Activated CD8-positive, alpha-beta memory T cell treated with anti-CD3 and anti-CD28 coated beads, Interleukin-2, amount 50 U/mL, for 24 hours (primary cell): ENCODE results near the gene ILDR1.
"Not testable (repeated sequence)": the region's sequence is repeated elsewhere in the genome, so short reads cannot be mapped to it uniquely, and the experiment has no call there.

Source experiments
- DNase-seq: peaks from one replicate; pipeline ENCODE4 v3.0.0-alpha.2; 2020; ENCODE audit errors: extremely low read depth

Gene ILDR1

DNA sequence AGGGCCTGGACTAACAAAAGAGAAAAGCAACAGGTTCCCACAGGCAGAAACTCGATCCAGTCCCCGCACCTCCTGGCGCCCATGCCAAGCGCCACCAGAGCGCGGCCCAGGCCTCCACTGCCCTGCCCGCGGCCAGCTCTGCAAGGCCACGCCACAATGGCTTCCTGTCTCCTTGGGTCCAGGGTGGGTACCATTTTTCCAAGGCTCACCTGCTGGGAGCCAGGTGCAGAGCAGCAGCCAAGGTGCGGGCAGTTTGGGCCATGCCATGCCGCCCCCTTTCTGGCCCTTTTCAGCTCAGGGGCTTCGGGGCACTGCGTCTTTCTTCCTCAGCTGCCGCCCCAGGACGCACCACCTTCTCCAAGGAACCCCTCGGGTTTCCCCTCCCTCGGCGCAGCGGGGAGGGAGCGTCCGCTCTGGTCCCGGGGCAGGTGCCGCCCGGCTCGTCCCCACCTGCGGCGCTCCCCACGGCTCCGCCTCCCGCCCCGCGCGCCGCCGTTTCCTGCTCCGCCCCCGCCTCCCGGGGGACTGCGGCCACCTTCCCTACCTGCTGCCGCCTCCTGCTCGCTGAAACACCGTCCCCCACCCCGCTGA, at the start of gene ILDR1:
TSS of gene ILDR1 (minus strand) at position 437 of the 591 bp plus-strand sequence. CDS start at position 267, 170 bp downstream.
- no peak for DNase-seq

GRCh38 chr3:122067588-122068240, 45.7 kb upstream of the ILDR1 start:
- no peak for DNase-seq

- DNase-seq: no peak
These were observed 45.1 kb upstream of the ILDR1 start for GRCh38 chr3:122067214-122067550.

DNA sequence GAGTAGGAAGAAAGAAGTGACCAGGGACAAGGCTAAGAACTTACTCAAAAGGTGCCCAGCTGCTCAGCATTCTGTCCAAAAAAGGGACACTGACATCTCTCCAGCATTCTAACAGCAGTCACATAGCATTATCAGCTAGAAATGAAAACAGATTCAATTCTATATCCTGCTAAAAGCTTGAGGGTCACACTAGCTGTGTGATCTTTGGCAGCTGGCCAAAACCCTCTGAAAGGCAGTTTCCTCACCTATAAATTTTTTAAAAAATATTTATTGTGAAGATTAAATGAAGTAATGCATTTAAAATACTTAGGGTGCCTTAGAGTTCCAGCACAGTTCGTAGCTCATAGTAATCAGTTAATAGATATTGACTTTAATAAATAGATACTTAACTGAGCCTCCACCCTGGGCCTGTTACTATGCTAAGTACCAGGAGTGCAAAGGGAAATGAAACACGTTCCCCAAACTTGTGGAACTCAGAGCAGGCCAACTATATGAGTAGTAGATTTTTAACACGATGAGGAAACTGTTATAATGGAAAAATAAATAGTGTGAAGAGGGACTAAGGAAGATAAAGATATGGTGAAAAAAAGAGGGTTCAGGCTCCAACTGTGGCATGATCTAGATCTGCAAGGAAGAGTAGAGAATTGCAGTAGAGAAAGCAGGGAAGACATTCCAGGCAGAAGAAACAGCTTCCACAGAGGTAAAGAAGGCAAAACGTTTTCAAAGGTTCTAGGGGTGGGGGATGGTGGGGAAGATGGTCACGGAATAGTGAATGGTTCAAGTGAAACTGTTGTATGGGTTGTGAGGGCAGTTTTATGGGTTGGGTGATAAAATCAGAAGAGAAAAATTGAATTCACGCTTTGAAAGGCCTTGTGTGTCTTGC, 44.5 kb upstream of the ILDR1 start:
- no peak for DNase-seq

- DNase-seq: no peak
These were observed 42.3 kb upstream of the ILDR1 start for GRCh38 chr3:122064326-122064725.

GRCh38 chr3:122063908-122064307, 41.9 kb upstream of the ILDR1 start:
- no peak for DNase-seq

- no peak for DNase-seq
These were observed 38.1 kb upstream of the ILDR1 start for GRCh38 chr3:122060040-122060698.

GRCh38 chr3:122058294-122058693, 36.2 kb upstream of the ILDR1 start:
- DNase-seq: no peak

DNA sequence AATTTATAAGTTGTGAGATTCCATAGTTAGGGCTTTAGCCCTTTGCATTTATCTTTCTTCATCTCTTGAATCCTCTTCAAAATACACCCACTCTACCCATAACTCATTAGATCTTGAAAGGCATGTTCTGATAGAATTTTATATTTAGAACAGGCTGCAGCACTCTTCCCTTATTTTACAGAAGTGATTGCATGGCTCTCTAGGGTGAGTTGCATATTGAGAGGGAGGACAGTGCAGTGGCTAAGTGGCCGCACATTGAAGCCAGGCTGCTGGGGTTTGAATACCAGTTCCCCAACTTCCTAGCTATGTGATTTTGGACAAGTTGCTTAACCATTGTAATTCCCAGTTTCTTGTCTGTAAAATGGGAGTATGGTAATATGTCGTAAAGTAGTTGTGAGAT, 35.6 kb upstream of the ILDR1 start:
- no peak for DNase-seq

DNA sequence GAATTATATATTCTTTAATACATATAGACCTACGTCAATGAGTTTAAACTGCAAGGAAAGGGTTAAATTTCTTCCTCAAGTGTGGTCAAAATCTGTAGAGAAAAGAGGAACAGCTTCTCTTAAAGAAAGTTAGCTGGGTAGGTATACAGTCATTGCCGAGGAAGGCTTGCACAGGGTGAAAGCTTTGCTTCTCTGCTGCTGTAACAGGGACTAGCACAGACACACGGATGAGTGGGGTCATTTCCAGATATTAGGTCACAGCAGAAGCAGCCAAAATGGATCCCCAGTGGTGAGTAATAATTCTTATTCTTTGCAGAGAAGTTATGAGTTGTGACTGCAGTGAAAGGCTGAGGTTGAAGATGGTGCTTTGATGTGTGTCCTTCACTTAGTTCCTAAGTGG, 33.2 kb upstream of the ILDR1 start, which contains the start of gene CD86:
TSS of gene CD86 (plus strand) at position 148 of the 400 bp plus-strand sequence. CDS start at position 276, 128 bp downstream.
- DNase-seq: no peak

DNA sequence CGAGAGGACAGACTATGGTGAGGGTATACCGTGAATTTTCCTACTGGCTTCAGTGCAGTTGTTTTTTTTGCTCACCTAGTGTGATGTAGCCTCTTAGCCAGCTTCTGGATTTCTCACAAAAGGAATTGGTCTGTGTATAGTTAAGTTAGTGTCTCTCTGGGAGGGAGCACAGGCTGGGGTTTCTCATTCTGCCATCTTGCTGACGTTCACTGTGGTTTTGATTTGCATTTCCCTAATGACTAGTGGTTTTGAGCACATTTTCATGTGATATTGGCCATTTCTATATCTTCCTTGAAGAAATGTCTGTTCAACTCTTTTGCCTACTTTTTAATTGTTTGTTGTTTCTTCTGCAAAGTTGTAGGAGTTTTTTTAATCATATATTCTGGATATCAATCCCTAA, 30.9 kb upstream of the ILDR1 start:
- no peak for DNase-seq

DNA sequence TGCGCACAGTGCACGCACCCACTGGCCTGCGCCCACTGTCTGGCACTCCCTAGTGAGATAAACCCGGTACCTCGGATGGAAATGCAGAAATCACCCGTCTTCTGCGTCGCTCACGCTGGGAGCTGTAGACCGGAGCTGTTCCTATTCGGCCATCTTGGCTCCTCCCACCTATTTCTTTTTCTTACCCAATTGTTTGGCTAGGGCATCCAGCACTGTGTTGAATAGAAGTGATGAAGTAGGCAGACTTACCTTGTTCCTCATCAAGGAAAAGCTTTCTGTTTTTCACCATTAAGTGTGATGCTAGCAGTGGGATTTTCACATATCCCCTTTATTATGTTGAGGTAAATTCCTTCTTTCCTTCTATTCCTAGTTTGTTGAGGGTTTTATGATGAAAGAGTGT, 25.7 kb upstream of the ILDR1 start:
- DNase-seq: not testable (repeated sequence)

DNA sequence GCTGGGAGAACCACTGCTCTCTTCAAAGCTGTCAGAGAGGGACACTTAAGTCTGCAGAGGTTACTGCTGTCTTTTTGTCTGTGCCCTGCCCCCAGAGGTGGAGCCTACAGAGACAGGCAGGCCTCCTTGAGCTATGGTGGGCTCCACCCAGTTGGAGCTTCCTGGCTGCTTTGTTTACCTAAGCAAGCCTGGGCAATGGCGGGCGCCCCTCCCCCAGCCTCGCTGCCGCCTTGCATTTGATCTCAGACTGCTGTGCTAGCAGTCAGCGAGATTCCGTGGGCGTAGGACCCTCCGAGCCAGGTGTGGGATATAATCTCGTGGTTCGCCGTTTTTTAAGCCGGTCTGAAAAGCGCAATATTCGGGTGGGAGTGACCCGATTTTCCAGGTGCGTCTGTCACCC, 25.2 kb upstream of the ILDR1 start:
- not testable (repeated sequence) for DNase-seq

DNA sequence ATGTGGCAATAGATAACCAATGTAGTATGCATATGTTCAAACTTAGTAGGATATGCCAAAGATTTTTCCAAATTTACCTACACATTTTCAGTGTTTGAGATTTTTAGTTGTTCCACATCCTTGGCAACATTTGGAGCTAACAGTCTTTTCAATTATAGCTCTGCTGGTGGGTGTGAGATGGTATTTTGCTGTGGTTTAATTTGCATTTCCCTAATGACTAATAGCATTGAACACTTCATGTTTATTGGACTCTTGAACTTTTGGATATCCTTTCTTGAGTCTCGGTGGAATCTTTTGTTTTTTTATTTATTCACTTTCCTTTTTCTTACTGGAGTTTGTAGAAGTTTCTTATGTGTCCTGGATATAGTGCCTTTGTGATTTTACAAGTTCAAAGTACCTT, 11.0 kb upstream of the ILDR1 start:
- no peak for DNase-seq

GRCh38 chr3:122032531-122032930, 10.5 kb upstream of the ILDR1 start:
- DNase-seq: no peak

DNA sequence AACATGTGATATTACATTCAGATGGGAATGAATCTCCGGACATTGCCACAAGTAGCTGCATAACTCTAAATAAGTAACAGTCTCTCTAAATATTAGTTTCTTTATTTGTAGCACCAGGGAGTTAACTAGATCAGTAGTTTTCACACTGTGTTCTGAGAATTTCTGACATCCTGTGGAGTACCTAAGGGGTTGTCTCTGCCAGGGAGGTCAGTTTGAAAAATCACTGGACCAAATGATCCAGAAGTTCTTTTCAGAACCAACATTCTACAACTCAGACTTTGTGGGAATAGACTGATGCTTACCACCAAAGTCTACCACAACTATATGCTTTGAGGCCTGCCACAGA, 9.0 kb upstream of the ILDR1 start:
- no peak for DNase-seq

DNA sequence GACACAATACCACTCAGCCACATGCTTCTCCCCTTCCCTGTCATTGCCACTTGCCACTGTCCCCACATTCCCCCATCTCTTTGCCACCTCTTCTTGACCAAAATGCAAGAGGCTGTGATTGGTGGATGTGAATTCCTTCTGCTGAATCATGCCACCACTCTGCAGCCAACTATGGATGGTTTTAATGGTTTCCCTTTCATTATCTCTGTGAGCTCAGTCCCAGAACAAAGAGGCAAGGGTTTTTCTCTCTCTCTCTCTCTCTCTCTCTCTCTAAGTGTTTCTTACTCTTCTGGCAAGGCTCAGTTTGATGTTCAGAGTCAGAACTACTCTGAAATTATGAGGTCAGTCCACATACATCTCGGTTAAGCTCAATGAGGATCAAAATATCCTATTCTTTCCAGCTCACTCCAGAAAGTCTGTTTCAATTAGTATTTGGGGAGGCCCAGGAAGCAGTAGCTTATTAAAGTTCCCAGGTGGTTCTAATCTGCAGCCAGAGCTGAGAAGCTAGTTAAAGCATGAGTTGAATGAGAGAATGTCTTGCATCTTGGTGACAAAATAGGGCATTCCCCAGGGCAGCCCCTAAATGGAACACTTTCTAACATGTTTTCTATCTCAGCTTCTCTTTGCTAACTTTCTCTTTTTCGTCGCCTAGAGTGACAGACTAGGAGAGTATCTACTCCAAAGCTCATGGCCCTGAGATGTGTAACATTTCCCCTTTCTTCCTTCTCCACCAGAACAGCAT, 8.5 kb upstream of the ILDR1 start:
- DNase-seq: no peak

GRCh38 chr3:122025296-122025695, 3.2 kb upstream of the ILDR1 start:
- DNase-seq: no peak

DNA sequence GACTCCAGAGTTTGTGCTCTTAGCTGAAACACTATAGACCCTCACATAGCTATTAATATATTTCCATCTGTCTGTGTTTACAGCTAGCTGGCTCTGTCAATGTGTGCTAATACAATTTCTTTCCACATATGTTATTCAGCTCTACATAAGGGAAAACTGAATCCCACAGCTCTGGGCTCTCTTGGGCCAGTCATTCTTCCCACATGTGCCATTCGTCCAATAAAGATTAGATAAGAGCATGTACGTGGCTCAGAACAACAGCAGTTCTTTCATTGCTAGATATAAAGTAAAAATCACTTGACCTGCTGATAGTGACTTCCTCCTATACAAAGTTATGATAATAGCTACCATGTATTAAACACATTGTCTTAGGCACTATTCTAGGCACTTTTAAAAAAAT, 2.8 kb upstream of the ILDR1 start:
- DNase-seq: no peak

DNA sequence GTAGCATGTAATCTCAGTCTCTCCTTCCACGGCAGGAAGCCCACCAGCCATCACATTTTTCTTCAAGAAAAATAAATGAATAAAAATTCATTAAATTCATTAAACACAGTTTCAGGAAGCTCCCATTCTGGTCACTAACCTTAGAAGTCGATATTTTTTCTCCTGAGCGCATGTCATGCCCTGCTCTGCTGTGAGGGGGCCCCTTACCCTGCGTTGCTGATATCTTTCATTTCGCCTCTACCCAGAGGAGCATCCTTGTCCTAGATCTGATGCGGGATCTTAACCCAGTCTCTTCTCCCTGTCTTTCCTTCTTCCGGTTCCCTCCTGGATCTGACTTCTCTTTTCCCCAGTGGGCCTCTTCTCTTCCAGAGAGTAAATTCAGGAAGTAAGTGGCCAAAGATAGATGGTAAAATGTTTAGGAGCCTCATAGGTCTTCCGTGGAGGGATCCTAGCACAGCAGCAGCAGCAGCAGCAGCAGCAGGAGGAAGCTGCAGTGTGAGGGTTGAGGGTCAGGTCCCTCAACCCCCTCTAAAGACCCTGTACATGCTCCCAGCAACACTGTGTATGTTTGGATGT, 1.4 kb upstream of the ILDR1 start:
- no peak for DNase-seq

DNA sequence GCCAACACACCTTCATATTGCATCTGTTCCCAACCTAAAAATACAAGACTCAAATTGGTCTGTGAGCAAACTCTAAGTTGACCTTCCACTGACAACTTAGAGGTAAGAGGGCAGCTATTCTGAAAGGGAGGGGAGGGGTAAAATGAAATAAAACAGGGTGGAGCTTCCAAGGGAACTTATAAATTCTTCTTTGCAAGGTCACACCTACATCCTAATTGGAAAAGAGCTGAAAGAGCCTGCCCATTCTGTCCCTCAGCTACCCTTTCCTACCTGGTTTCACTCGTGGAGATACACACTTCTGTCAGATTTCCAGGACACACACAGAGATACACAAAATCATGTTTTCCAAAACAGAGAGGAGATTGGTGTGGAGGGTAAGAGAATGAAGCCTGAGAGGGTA, 1.0 kb downstream of the ILDR1 start:
- DNase-seq: no peak
